Measurements from ENCODE around the gene RAPGEF4. TPM values are rescaled to one million over a fixed set of nuclear protein-coding genes. Genes with fewer than 3 reads are reported as not detected.

Gene RAPGEF4
- total and polyA plus RNA-seq, 2 of the 13 experiments (the other 11 are each of a cell fraction or from before 2014, with no cell fraction given), result 0.78 to 0.91 TPM

DNA sequence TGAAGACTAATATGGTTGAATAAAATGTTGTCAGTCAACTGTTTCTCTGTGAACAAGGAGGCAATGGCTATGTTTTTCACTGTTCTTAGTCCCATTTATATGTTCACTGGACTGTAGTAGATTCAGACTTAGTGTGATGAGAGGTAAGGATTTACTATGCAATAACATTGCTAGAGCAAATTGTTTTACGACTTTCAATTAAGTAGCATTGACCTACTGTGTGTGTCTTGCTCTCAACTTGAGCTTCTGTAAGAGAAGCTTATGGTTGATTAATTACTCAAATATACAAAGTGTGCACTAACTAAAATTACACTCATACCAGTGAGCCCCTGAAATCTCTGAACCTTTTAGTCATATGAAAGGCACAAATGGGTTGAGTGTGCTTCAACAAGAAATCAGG is 168.6 kb downstream of the RAPGEF4 start (continued):
- TF ChIP-seq, protein P1, sequence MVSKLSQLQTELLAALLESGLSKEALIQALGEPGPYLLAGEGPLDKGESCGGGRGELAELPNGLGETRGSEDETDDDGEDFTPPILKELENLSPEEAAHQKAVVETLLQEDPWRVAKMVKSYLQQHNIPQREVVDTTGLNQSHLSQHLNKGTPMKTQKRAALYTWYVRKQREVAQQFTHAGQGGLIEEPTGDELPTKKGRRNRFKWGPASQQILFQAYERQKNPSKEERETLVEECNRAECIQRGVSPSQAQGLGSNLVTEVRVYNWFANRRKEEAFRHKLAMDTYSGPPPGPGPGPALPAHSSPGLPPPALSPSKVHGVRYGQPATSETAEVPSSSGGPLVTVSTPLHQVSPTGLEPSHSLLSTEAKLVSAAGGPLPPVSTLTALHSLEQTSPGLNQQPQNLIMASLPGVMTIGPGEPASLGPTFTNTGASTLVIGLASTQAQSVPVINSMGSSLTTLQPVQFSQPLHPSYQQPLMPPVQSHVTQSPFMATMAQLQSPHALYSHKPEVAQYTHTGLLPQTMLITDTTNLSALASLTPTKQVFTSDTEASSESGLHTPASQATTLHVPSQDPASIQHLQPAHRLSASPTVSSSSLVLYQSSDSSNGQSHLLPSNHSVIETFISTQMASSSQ (IDR thresholded peaks at IDR 0.05; ENCODE audit: low read depth), result no peak
- TF ChIP-seq, protein P1 (CRISPR knock-in tag; IDR thresholded peaks at IDR 0.05; ENCODE audit: borderline replicate concordance), result no peak
- TF ChIP-seq ZNF644 (CRISPR knock-in tag; IDR thresholded peaks at IDR 0.05; ENCODE audit: low read depth), result no peak

DNA sequence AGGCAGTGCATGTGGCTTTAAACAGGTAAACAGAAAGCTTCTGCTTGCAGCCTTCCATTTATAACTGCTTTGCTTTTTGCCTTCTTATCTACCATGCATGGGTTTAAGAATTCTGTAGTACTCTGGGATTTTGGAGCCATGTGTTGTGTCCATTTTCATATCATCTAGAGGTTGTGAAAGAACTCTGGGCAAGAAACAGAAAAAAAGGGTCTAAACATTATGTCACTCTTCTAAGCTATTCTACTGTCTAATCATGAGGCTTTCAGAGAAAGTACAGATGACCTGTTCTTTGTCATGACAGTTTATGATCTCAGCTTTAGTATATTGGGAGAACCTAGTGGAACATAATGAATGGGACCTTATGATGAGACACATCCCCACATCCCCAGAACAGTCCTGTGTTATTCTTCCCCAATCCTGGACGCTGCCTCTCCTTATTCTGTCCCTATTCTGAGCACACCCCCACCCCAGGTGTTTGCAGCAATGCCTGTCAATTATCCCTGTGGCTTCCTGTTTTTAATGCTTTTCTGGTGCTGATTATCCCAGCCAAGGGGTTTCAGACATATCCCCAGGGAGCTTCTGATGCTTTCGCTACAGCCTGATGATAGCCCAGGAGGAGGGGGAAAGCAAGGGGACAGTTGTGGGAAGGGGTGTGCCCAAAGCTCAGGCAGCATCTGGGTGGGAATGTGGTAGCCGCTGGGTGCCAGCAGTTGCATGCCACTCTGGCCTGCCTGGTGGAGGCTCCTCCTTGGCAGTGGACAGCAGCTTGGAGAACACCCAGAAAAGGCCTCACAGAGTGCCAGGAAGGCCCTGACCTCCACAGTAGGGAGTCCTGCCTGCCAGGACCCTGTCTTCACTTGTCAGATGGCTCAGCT is 170.5 kb downstream of the RAPGEF4 start:
- no peak for FAIRE-seq
- BruUV-seq (replicated peaks), result no TSS peak
- ATAC-seq, result no peak

More for the DNA sequence above, 170.5 kb downstream of the RAPGEF4 start:
- Histone ChIP-seq H3K4me1 (ENCODE audit: insufficient read depth, low read length) (no peaks in the 10 kb centered on the region), H4K20me1 (ENCODE audit: insufficient read depth, low read length) (no peaks in the 10 kb centered on the region), H3K9me3 (ENCODE audit: low read length) (no peaks in the 10 kb centered on the region), H3K27ac (ENCODE audit: extremely low read length, insufficient read depth, low read length) (no peak overlapping the region), H3K4me2 (ENCODE audit: low read depth, low read length) (no peak overlapping the region), H3K27me3 (ENCODE audit: control insufficient read depth in 1 of 2, insufficient read depth in 2 of 2, low read length in 2 of 2) (no peaks in the 10 kb centered on the region; a peak in 1 of 5 replicates), H3K36me3 (replicated peaks in 1 of 2; ENCODE audit: control insufficient read depth in 1 of 2, insufficient read depth in 2 of 2, low read length in 2 of 2) (no peaks in the 10 kb centered on the region), H3K79me2 (ENCODE audit: insufficient read depth, low read length) (no peaks in the 10 kb centered on the region), H3K9ac (ENCODE audit: insufficient read depth, low read depth, low read length) (no peak overlapping the region), H2AFZ (ENCODE audit: low read length) (no peak overlapping the region), H3K4me3 (replicated peaks in 1 of 3; ENCODE audit: insufficient read depth in 1 of 3, low read depth in 2 of 3, low read length in 3 of 3) (no peak overlapping the region)
- intact Hi-C loops (cut with micrococcal nuclease; ENCODE audit: unreplicated experiment) (no loop called here), in situ Hi-C loops (cut with HindIII; ENCODE audit: extremely low pct_ligation_motif_present, low pct_unique_long_range_greater_than_20kb) (no loop called here)
- no peak for TF ChIP-seq TGIF2 (CRISPR knock-in tag; IDR thresholded peaks at IDR 0.05)
- no peak for DNase-seq (ENCODE audit: low spot score)
- ChIA-PET POLR2A (no interaction called here), CTCF (ENCODE audit: low intra/inter-chr PET ratio, low total read pairs) (no interaction called here)
- WGBS (ENCODE audit: low lambda C conversion rate), result 24% methylated on average over 3 of the region's 3 CpGs

All from HepG2 (cell line).